SU-DHL-6 (cell line): ENCODE data around the gene SCAMP5.

Experiments used
- EZH2phosphoT487 ChIP-seq: fragments of 200-600 bp; sonication (generic), shearing (Covaris generic); conservative IDR thresholded peaks from 2 replicates; pipeline ENCODE4 v1.6.1; 2018; ENCODE audit warnings: mild to moderate bottlenecking, antibody characterized with exemption, low read length, moderate library complexity, mixed read lengths
- TF ChIP-seq, protein P1 (sequence below): fragments of 200-600 bp; sonication (generic); IDR thresholded peaks from one replicate; pipeline ENCODE4 v1.5.1; 2017; ENCODE audit warnings: antibody characterized with exemption, mild to moderate bottlenecking, low read length, moderate library complexity; ENCODE audit not compliant: insufficient read depth, poor library complexity, severe bottlenecking

- TF ChIP-seq, protein P1, sequence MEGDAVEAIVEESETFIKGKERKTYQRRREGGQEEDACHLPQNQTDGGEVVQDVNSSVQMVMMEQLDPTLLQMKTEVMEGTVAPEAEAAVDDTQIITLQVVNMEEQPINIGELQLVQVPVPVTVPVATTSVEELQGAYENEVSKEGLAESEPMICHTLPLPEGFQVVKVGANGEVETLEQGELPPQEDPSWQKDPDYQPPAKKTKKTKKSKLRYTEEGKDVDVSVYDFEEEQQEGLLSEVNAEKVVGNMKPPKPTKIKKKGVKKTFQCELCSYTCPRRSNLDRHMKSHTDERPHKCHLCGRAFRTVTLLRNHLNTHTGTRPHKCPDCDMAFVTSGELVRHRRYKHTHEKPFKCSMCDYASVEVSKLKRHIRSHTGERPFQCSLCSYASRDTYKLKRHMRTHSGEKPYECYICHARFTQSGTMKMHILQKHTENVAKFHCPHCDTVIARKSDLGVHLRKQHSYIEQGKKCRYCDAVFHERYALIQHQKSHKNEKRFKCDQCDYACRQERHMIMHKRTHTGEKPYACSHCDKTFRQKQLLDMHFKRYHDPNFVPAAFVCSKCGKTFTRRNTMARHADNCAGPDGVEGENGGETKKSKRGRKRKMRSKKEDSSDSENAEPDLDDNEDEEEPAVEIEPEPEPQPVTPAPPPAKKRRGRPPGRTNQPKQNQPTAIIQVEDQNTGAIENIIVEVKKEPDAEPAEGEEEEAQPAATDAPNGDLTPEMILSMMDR = no peak
- TF ChIP-seq EZH2phosphoT487 = no peak
Measured at GRCh38 chr15:74964794-74965193, 30.6 kb upstream of the SCAMP5 start.
